HG02885 (cell line): ENCODE results near the gene KIF22.
"Not testable (repeated sequence)": the region's sequence is repeated elsewhere in the genome, so short reads cannot be mapped to it uniquely, and the experiment has no call there.

Experiments
- ATAC-seq: cut with Tn5 transposase; IDR thresholded peaks from one replicate; pipeline ENCODE4 v1.9.1; 2021; ENCODE audit warnings: mild to moderate bottlenecking; ENCODE audit not compliant: unreplicated experiment, poor library complexity

KIF22 gene

DNA sequence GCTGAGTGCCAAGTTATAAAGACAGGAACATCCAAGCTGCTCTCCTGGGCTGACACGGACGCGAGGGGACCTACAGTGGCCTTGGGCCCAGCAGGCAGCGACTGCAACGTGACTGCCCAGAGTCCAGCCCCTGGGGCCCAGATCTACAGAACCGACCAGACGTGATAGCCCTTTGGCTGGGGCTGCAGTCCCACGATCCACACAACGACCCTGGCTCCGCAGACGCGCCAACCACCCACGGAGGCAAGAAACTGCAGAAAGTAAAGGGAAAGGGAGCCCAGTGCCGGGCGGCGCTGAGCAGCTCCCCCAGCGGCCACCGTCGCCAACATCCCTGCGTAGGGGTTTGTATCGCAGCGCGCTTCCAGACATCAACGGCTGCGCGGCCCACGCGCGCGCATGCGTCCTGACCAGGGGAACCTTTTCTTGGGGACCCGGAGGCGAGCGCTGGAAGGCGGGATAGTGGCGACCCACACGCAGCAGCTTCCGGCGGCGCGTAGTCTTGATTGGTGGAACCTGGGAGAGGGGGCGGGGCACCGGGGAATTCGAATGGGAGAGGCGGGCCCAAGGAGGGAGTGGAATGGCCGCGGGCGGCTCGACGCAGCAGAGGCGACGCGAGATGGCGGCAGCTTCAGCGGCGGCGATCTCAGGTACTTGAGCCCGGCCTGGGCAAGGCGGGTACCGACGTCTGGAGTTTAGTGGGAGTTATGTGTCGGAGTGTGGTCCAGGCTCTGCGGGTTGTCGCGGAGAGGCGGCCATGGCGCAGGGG is at the start of gene KIF22:
KIF22 (plus strand) TSS at position 569 of the 766 bp plus-strand sequence; CDS start at position 578, 9 bp downstream.
- ATAC-seq: peak; percentile 97

DNA sequence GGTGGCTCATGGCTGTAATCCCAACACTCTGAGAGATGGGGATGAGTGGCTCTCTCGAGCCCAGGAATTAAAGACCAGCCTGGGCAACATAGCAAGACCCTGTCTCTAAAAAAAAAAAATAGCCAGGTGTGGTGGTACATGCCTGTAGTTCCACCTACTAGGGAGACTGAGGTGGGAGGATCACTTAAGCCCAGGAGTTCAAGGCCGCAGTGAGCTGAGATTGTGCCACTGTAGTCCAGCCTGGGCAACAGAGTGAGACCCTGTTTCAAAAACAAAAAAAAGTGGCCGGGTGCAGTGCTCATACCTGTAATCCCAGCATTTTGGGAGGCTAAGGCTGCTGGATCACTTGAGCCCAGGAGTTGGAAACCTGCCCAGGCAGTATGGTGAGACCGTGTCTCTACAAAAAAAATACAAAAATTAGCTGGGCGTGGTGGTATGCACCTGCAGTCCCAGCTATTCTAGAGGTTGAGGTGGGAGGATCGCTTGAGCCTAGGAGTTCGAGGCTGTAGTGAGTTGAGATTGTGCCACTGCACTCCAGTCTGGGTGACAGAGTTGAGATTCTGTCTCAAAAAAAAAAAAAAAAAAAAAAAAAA is 47.8 kb upstream of the KIF22 start:
- no peak for ATAC-seq

DNA sequence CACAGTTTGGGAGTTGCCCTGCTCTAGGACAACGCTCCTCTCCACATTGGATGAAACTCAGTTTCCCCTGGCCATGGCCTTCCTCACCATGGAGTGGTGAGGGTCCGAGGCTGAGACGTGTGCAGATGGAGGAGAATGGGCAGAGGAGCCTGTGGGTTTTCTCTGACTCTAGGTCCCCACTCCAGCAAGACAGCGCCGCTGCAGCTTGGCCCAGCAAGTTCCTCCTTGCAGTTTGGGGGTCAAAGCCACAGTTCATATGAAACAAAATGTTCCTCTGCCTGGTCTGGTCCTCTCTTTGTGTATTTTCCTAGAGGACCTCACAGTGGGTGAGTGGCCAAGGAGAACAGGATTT is 47.1 kb upstream of the KIF22 start:
- no peak for ATAC-seq

DNA sequence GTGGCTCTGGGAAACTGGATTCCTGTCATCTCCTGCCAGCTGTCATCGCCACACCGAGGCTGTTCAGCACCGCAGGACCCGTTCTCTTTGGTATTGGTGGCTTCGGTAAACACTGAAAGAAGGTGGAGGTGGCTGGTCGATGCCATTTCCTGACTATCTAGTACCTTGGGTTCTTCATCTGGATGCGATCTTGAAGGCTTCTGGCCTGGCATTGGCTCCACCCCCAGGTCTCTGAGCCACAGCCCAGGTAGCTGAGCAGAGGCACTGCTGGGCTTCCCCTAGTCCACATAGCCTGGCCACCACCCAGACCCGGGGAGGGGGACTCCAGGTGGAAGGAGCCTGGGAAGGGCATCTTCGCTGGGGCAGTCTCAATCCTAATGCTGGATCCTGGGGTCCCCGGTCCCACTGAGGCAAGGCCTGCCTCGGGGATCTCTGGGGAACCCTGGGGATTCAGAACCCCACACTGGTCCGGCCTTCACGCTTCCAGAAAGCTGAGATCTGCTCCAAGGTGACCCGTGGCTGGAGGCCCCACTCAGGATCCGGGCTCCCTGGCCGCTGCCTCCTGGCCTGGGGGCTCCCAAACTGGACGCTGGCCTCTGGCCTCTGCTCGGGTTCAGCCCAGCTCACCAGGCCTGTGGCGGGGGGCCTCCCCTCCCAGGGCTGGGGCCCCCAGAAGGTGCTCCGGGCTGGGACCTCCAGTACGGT is 46.6 kb upstream of the KIF22 start:
- no peak for ATAC-seq

DNA sequence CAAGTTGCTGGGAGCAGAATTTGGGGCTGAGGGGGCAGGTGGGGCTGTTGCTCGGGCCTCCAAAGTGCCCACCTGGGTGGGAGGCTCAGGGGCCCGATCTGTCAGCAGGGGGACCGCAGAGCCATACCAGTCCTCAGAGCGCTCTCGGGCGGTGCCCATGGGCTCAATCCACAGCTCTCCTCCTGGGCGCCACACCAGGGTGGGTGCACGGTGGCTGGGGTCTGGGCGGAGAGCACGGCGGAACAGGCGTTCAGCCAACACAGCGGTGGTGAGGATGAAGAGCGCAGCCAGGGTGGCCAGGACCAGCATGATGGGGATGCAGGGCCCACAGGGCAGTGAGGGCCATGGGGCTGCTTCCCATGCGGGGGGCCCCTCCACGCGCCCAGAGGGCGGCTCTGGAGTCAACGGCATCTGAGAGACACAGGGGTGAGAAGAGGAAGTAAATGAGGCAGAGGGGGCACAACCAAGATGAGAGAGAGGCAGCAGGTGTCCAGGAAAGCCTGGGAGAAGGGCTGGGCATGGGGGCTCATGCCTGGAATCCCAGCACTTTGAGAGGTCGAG is 45.9 kb upstream of the KIF22 start:
- ATAC-seq: no peak

DNA sequence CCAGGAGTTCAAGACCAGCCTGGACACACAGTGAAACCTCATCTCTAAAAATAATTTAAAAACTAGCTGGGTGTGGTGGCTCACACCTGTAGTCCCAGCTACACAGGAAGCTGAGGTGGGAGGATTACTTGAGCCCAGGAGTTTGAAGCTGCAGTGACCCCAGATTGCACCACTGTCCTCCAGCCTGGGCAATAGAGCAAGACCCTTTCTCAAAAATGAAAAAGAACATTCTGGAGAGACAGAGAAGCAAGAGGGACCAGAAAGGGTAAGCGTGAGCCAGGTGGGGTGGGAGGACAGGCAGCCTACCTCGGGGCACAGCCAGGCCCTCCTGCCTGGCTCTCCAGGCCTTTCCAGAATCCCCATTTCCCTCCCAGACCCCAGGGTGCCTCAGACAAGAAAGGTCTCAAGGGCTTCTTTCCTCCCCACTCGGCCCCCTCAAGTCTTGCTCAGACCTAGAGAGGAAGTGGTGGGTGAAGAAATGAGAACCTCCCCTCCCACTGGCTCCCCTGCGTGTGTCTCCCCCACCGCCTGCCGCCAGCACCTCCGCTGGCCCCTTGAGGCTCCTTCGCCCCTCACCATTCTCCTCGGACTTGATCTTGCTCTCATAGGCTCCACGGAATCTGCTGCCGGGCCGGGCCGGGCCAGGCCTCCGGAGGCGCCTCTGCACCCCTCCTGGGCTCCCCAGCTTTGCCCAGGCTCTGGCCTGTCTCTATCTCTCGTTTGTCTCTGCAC is 45.3 kb upstream of the KIF22 start:
- ATAC-seq: peak; percentile 50

DNA sequence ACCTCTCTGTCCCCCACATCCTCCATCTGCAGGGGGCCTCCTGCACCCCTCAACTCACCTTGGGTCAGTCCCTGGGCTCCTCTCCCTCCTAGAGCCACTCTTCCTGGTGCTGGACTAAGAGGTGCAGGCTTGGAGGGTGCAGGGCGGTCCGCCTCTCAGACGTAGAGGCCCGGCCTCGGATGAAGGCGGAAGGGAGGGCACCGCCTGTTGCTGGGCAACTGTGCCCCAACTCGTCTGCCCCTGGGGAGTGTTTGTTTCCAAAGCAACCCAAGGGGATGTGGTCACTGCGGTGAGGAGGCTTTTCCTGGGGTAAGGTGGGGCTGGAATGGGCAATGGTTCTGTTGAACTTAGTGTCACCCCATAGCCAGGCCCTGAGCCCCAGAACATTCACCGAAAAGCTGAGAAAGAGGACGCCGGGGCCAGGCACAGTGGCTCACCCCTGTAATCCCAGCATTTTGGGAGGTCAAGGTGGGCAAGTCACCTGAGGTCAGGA is 44.7 kb upstream of the KIF22 start, which contains the start of gene C16orf54:
C16orf54 (minus strand) TSS at position 138 of the 493 bp plus-strand sequence. CDS start 1,039 bp downstream, outside the sequence.
- peak; percentile 75 for ATAC-seq

DNA sequence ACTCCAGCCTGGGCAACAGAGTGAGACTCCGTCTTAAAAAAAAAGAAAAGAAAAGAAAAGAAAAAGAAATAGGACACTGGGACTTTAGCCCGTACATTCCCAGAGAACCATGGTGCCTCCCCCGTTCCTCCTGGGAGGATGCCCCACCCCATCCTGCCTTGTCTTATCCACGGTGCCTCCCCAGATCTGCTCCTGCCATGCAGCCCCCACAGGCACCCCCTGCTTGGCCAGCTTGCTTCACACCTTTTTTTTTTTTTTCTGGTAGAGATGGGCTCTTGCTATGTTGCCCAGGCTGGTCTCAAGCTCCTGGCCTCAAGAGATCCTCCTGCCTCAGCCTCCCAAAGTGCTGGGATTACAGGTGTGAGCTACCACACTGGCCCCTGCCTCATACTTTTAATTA is 44.0 kb upstream of the KIF22 start:
- not testable (repeated sequence) for ATAC-seq

DNA sequence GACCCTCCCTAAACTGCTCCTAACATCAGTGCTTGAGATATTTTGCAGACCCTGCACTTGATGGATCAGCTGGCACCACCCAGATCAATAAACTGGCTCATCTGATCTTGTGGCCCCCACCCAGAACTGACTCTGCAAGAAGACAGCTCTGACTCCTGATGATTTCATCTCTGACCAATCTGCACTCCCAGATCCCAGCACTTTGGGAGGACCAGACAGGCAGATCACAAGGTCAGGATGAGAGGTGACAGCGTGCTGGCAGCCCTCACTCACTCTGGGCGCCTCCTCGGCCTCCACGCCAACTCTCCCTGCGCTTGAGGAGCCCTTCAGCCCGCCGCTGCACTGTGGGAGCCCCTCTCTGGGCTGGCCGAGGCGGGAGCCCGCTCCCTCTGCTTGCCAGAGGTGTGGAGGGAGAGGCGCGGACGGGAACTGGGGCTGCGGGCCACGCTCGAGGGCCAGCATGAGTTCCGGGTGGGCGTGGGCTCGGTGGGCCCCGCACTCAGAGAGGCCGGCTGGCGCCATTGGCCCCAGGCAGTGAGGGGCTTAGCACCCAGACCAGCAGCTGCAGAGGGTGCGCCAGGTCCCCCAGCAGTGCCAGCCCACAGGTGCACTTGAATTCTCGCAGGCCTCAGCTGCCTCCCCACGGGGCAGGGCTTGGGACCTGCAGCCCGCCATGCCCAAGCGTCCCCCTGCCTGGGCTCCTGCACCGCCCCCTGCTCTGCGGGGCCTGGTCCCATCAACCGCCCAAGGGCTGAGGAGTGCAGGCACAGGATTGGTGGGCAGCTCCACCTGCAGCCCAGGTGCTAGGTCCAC is 42.4 kb upstream of the KIF22 start:
- no peak for ATAC-seq

DNA sequence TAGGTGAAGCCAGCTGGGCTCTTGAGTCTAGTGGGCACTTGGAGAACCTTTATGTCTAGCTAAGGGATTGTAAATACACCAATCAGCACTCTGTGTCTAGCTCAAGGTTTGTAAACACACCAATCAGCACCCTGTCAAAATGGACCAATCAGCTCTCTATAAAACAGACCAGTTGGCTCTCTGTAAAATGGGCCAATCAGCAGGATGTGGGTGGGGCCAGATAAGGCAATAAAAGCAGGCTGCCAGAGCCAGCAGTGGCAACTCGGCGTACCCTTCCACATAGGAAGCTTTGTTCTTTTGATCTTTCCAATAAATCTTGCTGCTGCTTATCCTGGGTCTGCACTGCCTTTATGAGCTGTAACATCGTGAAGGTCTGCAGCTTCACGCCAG is 41.8 kb upstream of the KIF22 start:
- not testable (repeated sequence) for ATAC-seq

DNA sequence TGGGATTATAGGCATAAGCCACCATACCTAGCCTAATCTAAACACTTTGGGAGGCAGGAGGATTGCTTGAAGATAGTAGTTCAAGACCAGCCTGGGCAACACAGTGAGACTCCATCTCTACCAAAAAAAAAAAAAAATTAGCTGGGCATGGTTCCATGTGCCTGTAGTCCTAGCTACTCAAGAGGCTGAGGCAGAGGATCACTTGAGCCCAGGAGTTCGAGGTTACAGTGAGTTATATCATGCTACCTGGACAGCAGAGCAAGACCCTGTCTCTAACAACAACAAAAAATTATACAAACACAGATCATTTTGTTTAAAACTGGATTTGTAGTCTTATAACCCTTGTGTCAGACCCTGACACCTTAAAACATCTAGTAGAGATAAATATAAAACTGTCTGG is 37.0 kb upstream of the KIF22 start:
- no peak for ATAC-seq

DNA sequence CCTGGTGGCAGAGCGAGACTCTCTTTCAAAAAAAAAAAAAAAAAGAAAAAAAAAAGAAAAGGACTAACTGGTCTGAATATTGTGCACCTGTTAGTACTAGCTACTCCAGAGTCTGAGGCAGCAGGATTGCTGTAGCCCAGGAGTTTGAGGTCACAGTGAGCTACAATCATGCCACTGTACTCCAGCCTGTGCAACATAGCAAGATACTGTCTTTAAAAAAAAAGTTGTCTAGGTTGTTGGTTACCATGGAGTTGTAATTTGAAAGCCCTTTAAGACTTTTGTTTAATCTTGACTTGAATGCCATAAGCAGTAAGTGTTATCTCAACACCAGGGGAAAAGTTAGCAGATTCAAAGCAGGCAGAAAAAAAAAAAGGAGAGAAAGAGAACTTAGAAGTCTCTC is 33.9 kb upstream of the KIF22 start:
- ATAC-seq: no peak

DNA sequence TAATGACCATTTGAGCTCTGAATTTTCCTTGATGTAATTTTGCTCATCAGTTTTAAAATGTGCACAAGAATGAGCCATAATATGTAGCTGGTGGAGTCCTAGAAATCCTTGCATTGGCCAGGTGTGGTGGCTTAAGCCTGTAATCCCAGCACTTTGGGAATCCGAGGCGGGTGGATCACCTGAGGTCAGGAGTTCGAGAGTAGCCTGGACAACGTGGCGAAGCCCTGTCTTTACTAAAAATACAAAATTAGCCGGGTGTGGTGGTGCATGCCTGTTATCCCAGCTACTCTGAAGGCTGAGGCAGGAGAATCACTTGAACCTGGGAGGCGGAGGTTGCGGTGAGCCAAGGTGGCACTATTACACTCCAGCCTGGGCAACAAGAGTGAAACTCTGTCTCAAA is 33.5 kb upstream of the KIF22 start:
- not testable (repeated sequence) for ATAC-seq

DNA sequence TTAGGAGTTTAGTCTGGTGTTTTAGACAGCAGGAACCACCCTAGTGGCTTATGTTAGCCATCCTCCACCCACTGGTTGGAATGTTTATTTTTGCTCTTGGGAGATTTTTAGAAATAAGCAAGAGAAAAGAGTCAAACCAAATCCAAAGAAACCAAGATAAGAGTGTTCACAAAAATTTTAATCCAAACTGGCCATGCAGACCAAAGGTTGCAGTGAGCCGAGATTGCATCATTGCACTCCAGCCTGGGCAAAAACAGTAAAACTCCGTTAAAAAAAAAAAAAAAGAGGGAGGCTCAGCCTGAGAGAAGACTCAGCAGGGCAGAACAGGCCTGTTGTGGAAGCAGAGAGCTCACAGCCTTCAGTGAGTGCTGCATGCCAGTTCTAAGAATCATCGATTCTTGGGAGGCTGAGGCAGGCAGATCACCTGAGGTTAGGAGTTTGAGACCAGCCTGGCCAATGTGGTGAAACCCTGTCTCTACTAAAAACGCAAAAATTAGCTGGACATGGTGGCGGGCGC is 32.5 kb upstream of the KIF22 start:
- ATAC-seq: no peak

DNA sequence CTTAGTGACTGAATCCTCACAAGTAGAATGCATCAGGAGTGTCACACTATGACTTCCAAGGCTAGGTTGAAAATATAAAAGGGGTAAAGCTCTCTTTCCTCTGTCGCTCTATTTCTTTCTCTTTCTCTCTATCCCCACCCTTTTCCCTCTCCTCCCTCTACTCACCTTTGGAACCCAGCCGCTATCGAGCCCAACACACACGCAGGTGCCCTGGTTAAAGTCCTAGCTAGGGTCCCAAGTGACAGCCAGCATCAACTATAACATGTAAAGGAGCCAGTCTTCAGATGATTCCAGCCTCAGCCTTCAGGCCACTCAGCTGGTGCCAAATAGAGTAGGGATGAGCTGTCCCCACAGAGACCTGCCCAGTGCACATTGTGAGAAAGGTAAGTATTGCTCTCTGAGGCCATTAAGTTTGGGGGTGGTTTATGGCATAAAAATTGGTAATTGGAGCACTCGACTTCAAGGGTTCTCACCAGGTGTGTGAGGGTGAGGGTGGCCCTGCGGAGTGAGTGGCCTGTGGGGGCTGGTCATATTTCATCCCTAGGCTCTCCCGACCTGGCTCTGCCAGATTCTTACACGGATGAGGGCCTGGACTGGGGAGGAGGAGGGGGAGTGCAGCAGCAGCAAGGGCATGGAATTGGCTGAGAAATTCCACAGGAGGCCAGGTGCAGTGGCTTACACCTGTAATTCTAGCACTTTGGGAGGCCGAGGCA is 29.8 kb upstream of the KIF22 start:
- ATAC-seq: no peak

DNA sequence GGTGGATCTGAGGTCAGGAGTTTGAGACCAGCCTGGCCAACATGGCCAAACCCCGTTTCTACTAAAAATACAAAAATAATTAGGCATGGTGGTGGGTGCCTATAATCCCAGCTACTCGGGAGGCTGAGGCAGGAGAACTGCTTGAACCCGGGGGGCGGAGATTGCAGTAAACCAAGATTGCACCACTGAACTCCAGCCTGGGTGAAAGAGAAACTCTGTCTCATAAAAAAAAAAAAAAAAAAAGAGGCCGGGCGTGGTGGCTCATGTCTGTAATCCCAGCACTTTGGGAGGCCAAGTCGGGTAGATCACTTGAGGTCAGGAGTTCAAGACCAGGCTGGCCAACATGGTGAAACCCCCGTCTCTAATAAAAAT is 29.3 kb upstream of the KIF22 start:
- ATAC-seq: not testable (repeated sequence)

DNA sequence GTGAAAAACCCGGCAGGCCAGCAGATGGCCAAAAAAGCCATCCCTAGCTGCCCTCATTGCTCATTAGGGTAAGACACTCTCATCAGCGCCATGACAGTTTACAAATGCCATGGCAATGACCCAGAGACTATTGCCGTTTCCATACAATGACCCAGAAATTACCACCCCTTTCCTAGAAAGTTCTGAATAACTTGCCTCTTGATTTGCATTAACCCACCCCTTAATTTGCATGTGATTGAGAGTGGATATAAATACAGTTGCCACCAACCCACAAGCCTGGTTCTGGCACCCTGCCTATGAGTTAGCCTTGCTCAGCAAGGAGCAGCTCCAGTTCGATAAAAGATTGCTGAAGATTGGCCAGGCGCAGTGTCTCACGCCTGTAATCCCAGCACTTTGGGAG is 28.7 kb upstream of the KIF22 start:
- no peak for ATAC-seq

DNA sequence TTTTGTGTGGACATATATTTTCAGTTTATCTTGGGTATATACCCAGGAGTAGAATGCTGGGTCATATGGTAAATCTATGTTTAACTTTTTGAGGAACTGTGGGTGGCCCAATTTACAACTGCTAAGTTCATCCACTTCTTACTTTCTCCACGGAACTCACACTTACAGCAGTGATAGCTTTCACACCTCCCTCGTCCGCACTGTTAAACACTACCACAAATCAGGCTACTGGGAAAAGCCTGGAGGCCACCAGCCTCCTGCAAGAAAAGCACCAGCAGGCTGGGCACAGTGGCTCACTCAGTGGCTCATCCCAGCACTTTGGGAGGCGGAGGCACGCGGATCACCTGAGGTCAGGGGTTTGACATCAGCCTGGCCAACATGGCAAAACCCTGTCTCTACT is 27.2 kb upstream of the KIF22 start:
- no peak for ATAC-seq
